Thoracic aorta (tissue), 2 donors: ENCODE data around the gene KLHL13. TPM values are rescaled to one million over a fixed set of nuclear protein-coding genes. Genes with fewer than 3 reads are reported as not detected.
"Not testable (repeated sequence)": the region's sequence is repeated elsewhere in the genome, so short reads cannot be mapped to it uniquely, and the experiment has no call there.

Source experiments
- ATAC-seq: fragments of 150-250 bp; one replicate; pipeline ENCODE4 v1.8.0; 2017; ENCODE audit warnings: low read depth; ENCODE audit not compliant: insufficient number of reproducible peaks, low FRiP score
- DNase-seq: peaks from one replicate; pipeline ENCODE4 v3.0.0-alpha.2; 2020; ENCODE audit warnings: low spot score
- H3K27ac ChIP-seq, 2 donors: fragments of 200-600 bp; sonication (generic); 1 replicate in 1 of 2; 2 replicates in 1 of 2; pipeline ENCODE4 v1.5.1; 2016; ENCODE audit warnings: mild to moderate bottlenecking in 2 of 2, moderate library complexity in 2 of 2
- H3K27me3 ChIP-seq: fragments of 200-600 bp; sonication (generic); replicated peaks from 2 replicates; pipeline ENCODE4 v1.6.0; 2016; ENCODE audit warnings: mild to moderate bottlenecking; ENCODE audit not compliant: insufficient read depth
- H3K36me3 ChIP-seq: fragments of 200-600 bp; sonication (generic); one replicate; pipeline ENCODE4 v1.5.1; 2016
- H3K4me1 ChIP-seq, 2 donors: fragments of 200-600 bp; sonication (generic); 1 replicate in 1 of 2; 2 replicates in 1 of 2; pipeline versions ENCODE4 v1.5.1 to v1.6.0; 2016; ENCODE audit warnings: low read depth in 2 of 2, mild to moderate bottlenecking in 1 of 2; ENCODE audit not compliant: control insufficient read depth in 1 of 2
- H3K4me3 ChIP-seq: fragments of 200-600 bp; sonication (generic); 2 replicates; pipeline ENCODE4 v1.5.1; 2016; ENCODE audit warnings: mild to moderate bottlenecking
- H3K9me3 ChIP-seq: fragments of 200-600 bp; sonication (generic); 2 replicates; pipeline ENCODE4 v1.5.1; 2016
- CTCF ChIP-seq: fragments of 200-600 bp; sonication (generic); IDR thresholded peaks from one replicate; pipeline ENCODE4 v1.5.1; 2019; ENCODE audit warnings: antibody characterized with exemption
- total RNA-seq, 2 donors: library from RNA; depleted of rRNA; stranded (reverse); fragments of >200 nt; gene quantifications; one replicate each; pipeline versions ENCODE4 v1.1.0 to v1.2.3, GENCODE V29; 2016

The KLHL13 gene
- total RNA-seq, 2 donors from 2014 or later = 1.4 to 9.7 TPM

GRCh38 chrX:118153270-118153669 is 36.7 kb upstream of the KLHL13 start:
- DNase-seq (no peak), ATAC-seq (no peak)
- Histone ChIP-seq H3K27me3 (no peaks in the 10 kb centered on the region), H3K9me3 (no peaks in the 10 kb centered on the region), H3K36me3 (no peaks in the 10 kb centered on the region), H3K27ac (no peak overlapping the region), H3K4me3 (no peak overlapping the region), H3K4me1 (no peaks in the 10 kb centered on the region)
- TF ChIP-seq CTCF = no peak

GRCh38 chrX:118152721-118153120 is 36.1 kb upstream of the KLHL13 start:
- no peak overlapping the region for H3K4me3 ChIP-seq
- ATAC-seq (no peak), DNase-seq (no peak)
- H3K27ac ChIP-seq = no peak overlapping the region
- no peaks in the 10 kb centered on the region for H3K36me3 ChIP-seq
- no peaks in the 10 kb centered on the region for H3K9me3 ChIP-seq
- no peaks in the 10 kb centered on the region for H3K4me1 ChIP-seq
- H3K27me3 ChIP-seq = no peaks in the 10 kb centered on the region
- TF ChIP-seq CTCF = no peak

- ATAC-seq = no peak
- Histone ChIP-seq H3K36me3 (no peaks in the 10 kb centered on the region), H3K4me3 (no peak overlapping the region), H3K27ac (no peak overlapping the region), H3K4me1 (no peaks in the 10 kb centered on the region), H3K27me3 (no peaks in the 10 kb centered on the region), H3K9me3 (no peaks in the 10 kb centered on the region)
- TF ChIP-seq CTCF = no peak
- no peak for DNase-seq
Observed at GRCh38 chrX:118148737-118149136, 32.1 kb upstream of the KLHL13 start.

GRCh38 chrX:118147771-118148170 is 31.2 kb upstream of the KLHL13 start:
- not testable (repeated sequence) for ATAC-seq, H3K36me3 ChIP-seq, H3K27me3 ChIP-seq, H3K27ac ChIP-seq, H3K9me3 ChIP-seq, H3K4me1 ChIP-seq, DNase-seq, H3K4me3 ChIP-seq

GRCh38 chrX:118143578-118143977 is 27.0 kb upstream of the KLHL13 start:
- Histone ChIP-seq H3K9me3 (no peaks in the 10 kb centered on the region), H3K4me3 (no peak overlapping the region), H3K4me1 (no peaks in the 10 kb centered on the region), H3K27ac (no peak overlapping the region), H3K27me3 (no peaks in the 10 kb centered on the region), H3K36me3 (no peaks in the 10 kb centered on the region)
- TF ChIP-seq CTCF = no peak
- DNase-seq (no peak), ATAC-seq (no peak)

- ATAC-seq (no peak), DNase-seq (no peak)
- no peaks in the 10 kb centered on the region for H3K27me3 ChIP-seq
- H3K9me3 ChIP-seq = no peaks in the 10 kb centered on the region
- no peaks in the 10 kb centered on the region for H3K4me1 ChIP-seq
- TF ChIP-seq CTCF = no peak
- no peak overlapping the region for H3K27ac ChIP-seq
- H3K36me3 ChIP-seq = no peaks in the 10 kb centered on the region
- H3K4me3 ChIP-seq = no peak overlapping the region
Observed at GRCh38 chrX:118131336-118131735, 14.7 kb upstream of the KLHL13 start.
